ENCODE data around the gene KCNE3.

DNA sequence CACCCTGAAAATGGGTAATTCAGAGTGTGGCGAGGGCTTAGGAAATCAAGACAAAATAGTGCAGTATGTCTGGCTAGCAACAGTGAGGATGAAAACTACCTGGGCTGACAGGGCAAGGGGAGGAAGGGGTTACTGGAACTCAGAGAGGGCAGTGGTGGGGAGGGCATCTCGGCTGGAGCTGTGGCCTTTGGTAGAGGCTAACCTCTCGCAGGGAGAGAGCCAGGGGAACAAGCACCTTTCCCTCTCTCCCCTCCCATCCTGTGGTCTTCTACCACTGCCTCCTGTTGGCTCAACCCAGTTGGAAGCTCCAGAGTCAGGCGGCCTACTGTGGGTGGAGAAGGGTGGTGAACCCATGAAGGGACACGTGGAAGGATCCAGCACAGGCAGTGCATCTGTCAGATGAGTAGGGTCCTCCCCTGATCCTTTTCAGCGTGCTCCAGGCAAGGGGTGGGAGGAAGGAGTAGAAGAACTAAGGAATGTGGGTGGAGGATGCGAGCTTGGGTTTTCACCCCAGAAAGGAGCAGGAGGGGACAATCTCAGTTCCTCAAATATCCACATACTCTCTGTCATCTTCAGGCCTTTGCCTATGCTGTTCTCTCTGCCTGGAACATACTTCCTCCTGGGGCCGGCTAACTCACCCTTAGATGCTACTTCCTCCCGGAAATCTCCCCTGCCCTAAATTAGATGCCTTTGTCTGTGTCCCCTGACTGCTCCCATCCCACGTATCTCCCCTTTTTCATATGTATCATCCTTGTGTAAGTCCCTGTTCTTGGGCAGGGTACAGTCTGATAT, 6.2 kb upstream of the KCNE3 start:
- TF ChIP-seq, protein P1, sequence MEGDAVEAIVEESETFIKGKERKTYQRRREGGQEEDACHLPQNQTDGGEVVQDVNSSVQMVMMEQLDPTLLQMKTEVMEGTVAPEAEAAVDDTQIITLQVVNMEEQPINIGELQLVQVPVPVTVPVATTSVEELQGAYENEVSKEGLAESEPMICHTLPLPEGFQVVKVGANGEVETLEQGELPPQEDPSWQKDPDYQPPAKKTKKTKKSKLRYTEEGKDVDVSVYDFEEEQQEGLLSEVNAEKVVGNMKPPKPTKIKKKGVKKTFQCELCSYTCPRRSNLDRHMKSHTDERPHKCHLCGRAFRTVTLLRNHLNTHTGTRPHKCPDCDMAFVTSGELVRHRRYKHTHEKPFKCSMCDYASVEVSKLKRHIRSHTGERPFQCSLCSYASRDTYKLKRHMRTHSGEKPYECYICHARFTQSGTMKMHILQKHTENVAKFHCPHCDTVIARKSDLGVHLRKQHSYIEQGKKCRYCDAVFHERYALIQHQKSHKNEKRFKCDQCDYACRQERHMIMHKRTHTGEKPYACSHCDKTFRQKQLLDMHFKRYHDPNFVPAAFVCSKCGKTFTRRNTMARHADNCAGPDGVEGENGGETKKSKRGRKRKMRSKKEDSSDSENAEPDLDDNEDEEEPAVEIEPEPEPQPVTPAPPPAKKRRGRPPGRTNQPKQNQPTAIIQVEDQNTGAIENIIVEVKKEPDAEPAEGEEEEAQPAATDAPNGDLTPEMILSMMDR (optimal IDR thresholded peaks at IDR 0.05 in 1 of 3, IDR thresholded peaks at IDR 0.05 in 1 of 3, conservative IDR thresholded peaks at IDR 0.05 in 1 of 3; ENCODE audit: extremely low read depth in 1 of 3, insufficient read depth in 2 of 3, low read length in 3 of 3) = no peak
- TF ChIP-seq EZH2 (IDR thresholded peaks at IDR 0.05; ENCODE audit: low read length) = no peak

Data from keratinocyte (primary cell).